HepG2 (cell line): Measurements from ENCODE around the gene KRTAP3-2. TPM values are rescaled to one million over a fixed set of nuclear protein-coding genes. Genes with fewer than 3 reads are reported as not detected.

Source experiments
- ATAC-seq: fragments of 200-7000 bp; cut with Tn5 transposase; 3 replicates; pipeline ENCODE4 v1.9.1; 2020; ENCODE audit warnings: mild to moderate bottlenecking, moderate library complexity
- BruUV-seq: library from RNA; stranded (reverse); fragments of 400-500 nt; replicated peaks from 2 replicates; lab custom pipeline; 2021; lab: Mats Ljungman, UMichigan
- CTCF ChIA-PET: fragments of 300-600 bp; formaldehyde crosslinking; extraction: SDS; loops from one replicate; lab custom pipeline; 2021; ENCODE audit warnings: low total read pairs, inconsistent platforms, low intra/inter-chr PET ratio; lab: Yijun Ruan, JAX
- POLR2A ChIA-PET: fragments of 350-600 bp; sonication (Branson Sonifier 250); formaldehyde crosslinking; loops from one replicate; lab custom pipeline; 2020; ENCODE audit warnings: antibody characterized with exemption, inconsistent platforms; lab: Yijun Ruan, JAX
- DNase-seq: peaks from one replicate; pipeline ENCODE4 v3.0.0-alpha.2; 2015; ENCODE audit warnings: low spot score
- FAIRE-seq: peaks from 3 replicates; lab custom pipeline; 2011; peaks lifted over from hg19 to GRCh38; lab: Jason Lieb, UNC
- H2AFZ ChIP-seq: one replicate; pipeline ENCODE4 v1.6.1; 2011; ENCODE audit warnings: low read length, inconsistent platforms
- H3K27ac ChIP-seq: fragments of 300-600 bp; 3 replicates; pipeline ENCODE4 v1.8.0; 2011; ENCODE audit warnings: mixed run types, mild to moderate bottlenecking, mixed read lengths, low read length, inconsistent platforms; ENCODE audit not compliant: insufficient read depth; ENCODE audit errors: extremely low read length
- H3K27me3 ChIP-seq, 2 experiments: fragments of 200-600 bp in 1 of 2; 2 replicates in 1 of 2; 3 replicates in 1 of 2; pipeline versions ENCODE4 v1.6.0 to v1.8.0; 2011; ENCODE audit warnings: low read length in 2 of 2, mild to moderate bottlenecking in 2 of 2, moderate library complexity in 2 of 2, inconsistent platforms in 1 of 2; ENCODE audit not compliant: insufficient read depth in 2 of 2, control insufficient read depth in 1 of 2
- H3K36me3 ChIP-seq, 2 experiments: fragments of 200-600 bp in 1 of 2; replicated peaks in 1 of 2; 2 replicates in 1 of 2; 3 replicates in 1 of 2; pipeline versions ENCODE4 v1.5.1 to v1.8.0; 2011; ENCODE audit warnings: low read length in 2 of 2, inconsistent platforms in 1 of 2; ENCODE audit not compliant: insufficient read depth in 2 of 2, control insufficient read depth in 1 of 2
- H3K4me1 ChIP-seq: 2 replicates; pipeline ENCODE4 v1.5.1; 2012; ENCODE audit warnings: low read length, inconsistent platforms; ENCODE audit not compliant: insufficient read depth
- H3K4me2 ChIP-seq: 2 replicates; pipeline ENCODE4 v1.6.0; 2011; ENCODE audit warnings: low read depth, low read length, inconsistent platforms
- H3K4me3 ChIP-seq, 3 experiments: fragments of 200-600 bp in 1 of 3; sonication (generic), shearing (Covaris generic) in 1 of 3; replicated peaks in 1 of 3; 2 replicates each; pipeline ENCODE4 v1.5.1; 2011 to 2016; ENCODE audit warnings: low read length in 3 of 3, inconsistent platforms in 2 of 3, low read depth in 2 of 3, mild to moderate bottlenecking in 2 of 3, control low read depth in 1 of 3, mixed read lengths in 1 of 3; ENCODE audit not compliant: insufficient read depth in 1 of 3
- H3K79me2 ChIP-seq: one replicate; pipeline ENCODE4 v1.6.1; 2011; ENCODE audit warnings: low read length, inconsistent platforms; ENCODE audit not compliant: insufficient read depth
- H3K9ac ChIP-seq: 2 replicates; pipeline ENCODE4 v1.6.0; 2011; ENCODE audit warnings: mild to moderate bottlenecking, low read depth, low read length, inconsistent platforms; ENCODE audit not compliant: insufficient read depth
- H3K9me3 ChIP-seq: 2 replicates; pipeline ENCODE4 v1.5.1; 2012; ENCODE audit warnings: mild to moderate bottlenecking, low read length
- H4K20me1 ChIP-seq: 2 replicates; pipeline ENCODE4 v1.6.0; 2011; ENCODE audit warnings: inconsistent platforms, mild to moderate bottlenecking, low read length, moderate library complexity; ENCODE audit not compliant: insufficient read depth
- AGO2 ChIP-seq: fragments of 200-400 bp; formaldehyde crosslinking; optimal IDR thresholded peaks from 2 replicates; pipeline ENCODE3; 2017; ENCODE audit warnings: mild to moderate bottlenecking, low read depth, low read length, moderate library complexity
- EP300 ChIP-seq, 3 experiments: sonication (generic) in 1 of 3; formaldehyde crosslinking in 1 of 3; IDR thresholded peaks; 2 replicates each; pipeline versions ENCODE4 v1.5.1 to v1.6.1; 2011 to 2020; ENCODE audit warnings: low read depth in 2 of 3, low read length in 2 of 3, borderline replicate concordance in 1 of 3, improper control_type of control experiment in 1 of 3, mild to moderate bottlenecking in 1 of 3, missing genetic modification reagents in 1 of 3, moderate library complexity in 1 of 3
- FOSL2 ChIP-seq: sonication (generic); formaldehyde crosslinking; IDR thresholded peaks from 2 replicates; pipeline ENCODE4 v1.4.0; 2020; ENCODE audit warnings: missing genetic modification reagents
- IKZF5 ChIP-seq: IDR thresholded peaks from 2 replicates; pipeline ENCODE4 v1.6.1; 2018; ENCODE audit warnings: missing genetic modification reagents, mild to moderate bottlenecking, missing compliant biosample characterization
- PITX1 ChIP-seq: sonication (generic); formaldehyde crosslinking; IDR thresholded peaks from 2 replicates; pipeline ENCODE4 v1.5.1; 2020; ENCODE audit warnings: mild to moderate bottlenecking, missing genetic modification reagents
- POLR2AphosphoS5 ChIP-seq: IDR thresholded peaks from 2 replicates; pipeline ENCODE4 v1.6.1; 2012; ENCODE audit warnings: low read depth, low read length
- TCF7 ChIP-seq: sonication (generic); IDR thresholded peaks from 2 replicates; pipeline ENCODE4 v1.6.1; 2016; ENCODE audit warnings: antibody characterized with exemption, low read depth
- ZBTB1 ChIP-seq: sonication (generic); formaldehyde crosslinking; IDR thresholded peaks from 2 replicates; pipeline ENCODE4 v1.4.0; 2020; ENCODE audit warnings: missing genetic modification reagents, borderline replicate concordance
- ZGPAT ChIP-seq: IDR thresholded peaks from 2 replicates; pipeline ENCODE4 v1.6.1; 2016; ENCODE audit warnings: mild to moderate bottlenecking
- ZKSCAN8 ChIP-seq: IDR thresholded peaks from 2 replicates; pipeline ENCODE4 v1.6.1; 2016; ENCODE audit warnings: borderline replicate concordance, missing genetic modification reagents, missing compliant biosample characterization
- ZNF589 ChIP-seq: sonication (generic); formaldehyde crosslinking; conservative IDR thresholded peaks from 2 replicates; pipeline ENCODE4 v1.8.0; 2022; ENCODE audit warnings: mild to moderate bottlenecking, moderate library complexity, missing genetic modification reagents
- ZNF674 ChIP-seq: sonication (generic); formaldehyde crosslinking; IDR thresholded peaks from 2 replicates; pipeline ENCODE4 v1.5.0; 2020; ENCODE audit warnings: low read depth, mild to moderate bottlenecking, missing genetic modification reagents
- WGBS: methylation state at CpG from one replicate; pipeline ENCODE4 v1.1.6; 2017; ENCODE audit warnings: low lambda C conversion rate; 5-methylcytosine and 5-hydroxymethylcytosine counted together
- in situ Hi-C: cut with HindIII; loops from 2 replicates; pipeline ENCODE4 v1.10.0; 2017; ENCODE audit warnings: low pct_unique_long_range_greater_than_20kb; ENCODE audit not compliant: extremely low pct_ligation_motif_present
- intact Hi-C: fragments of 100-400 bp; cut with micrococcal nuclease; formaldehyde crosslinking; loops from one replicate; pipeline ENCODE4 v1.10.0; 2022; ENCODE audit not compliant: unreplicated experiment
- polyA plus RNA-seq, 8 experiments: library from polyadenylated mRNA; depleted of rRNA in 3 of 8; stranded (reverse) in 7 of 8; unstranded in 1 of 8; fragments of >200 nt; fragmentation: Illumina TruSeq in 4 of 8; extraction: Trizol in 4 of 8; gene quantifications; 2 replicates each; pipeline versions ENCODE4 v1.2.1 to v1.2.3, GENCODE V29; 2011 to 2016; ENCODE audit warnings: low read depth in 4 of 8, missing spikeins in 1 of 8, mixed read lengths in 1 of 8; ENCODE audit not compliant: insufficient read depth in 1 of 8
- total RNA-seq, 5 experiments: library from RNA; depleted of rRNA; stranded (reverse); fragments of >200 nt; fragmentation: Illumina TruSeq; extraction: Trizol; gene quantifications; 2 replicates each; pipeline ENCODE4 v1.2.3, GENCODE V29; 2016; ENCODE audit warnings: low read depth in 1 of 5
- TF ChIP-seq, protein P1 (sequence below): sonication (generic); formaldehyde crosslinking; IDR thresholded peaks from 2 replicates; pipeline ENCODE4 v1.8.0; 2022; ENCODE audit warnings: missing genetic modification reagents, mild to moderate bottlenecking, borderline replicate concordance

Gene KRTAP3-2
- total and polyA plus RNA-seq, 2 of the 13 experiments (the other 11 are each of a cell fraction or from before 2014, with no cell fraction given) = not detected

DNA sequence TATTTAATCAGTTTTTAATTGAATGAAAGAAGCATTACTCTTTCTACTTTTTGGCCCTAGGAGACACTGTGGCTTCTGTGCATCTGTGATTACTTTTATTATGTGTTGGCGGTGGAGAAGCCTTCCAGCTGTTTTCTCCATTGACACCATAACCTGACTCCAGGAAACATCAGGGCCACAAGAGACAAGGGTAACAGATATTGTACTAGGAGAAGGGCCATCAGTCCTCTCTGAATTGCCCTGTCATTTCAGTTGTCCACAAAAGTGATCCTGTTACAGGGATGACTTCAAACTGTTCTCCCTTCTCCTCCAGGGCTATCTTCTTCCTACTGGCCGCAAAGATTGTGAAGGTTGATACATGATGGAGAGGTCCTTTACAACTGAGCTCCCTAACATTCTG, 47.6 kb downstream of the KRTAP3-2 start:
- H3K27me3 ChIP-seq = no peaks in the 10 kb centered on the region
- BruUV-seq = no TSS peak
- DNase-seq = no peak
- no peak overlapping the region for H2AFZ ChIP-seq
- no peaks in the 10 kb centered on the region for H4K20me1 ChIP-seq
- H3K36me3 ChIP-seq = no peaks in the 10 kb centered on the region; a peak in 1 of 5 replicates
- peaks cover 85% of the 10 kb centered on the region for H3K4me1 ChIP-seq
- no peaks in the 10 kb centered on the region for H3K9me3 ChIP-seq
- ChIA-PET POLR2A (interaction anchor here (0.9 to 1.0 kb wide), 2 partner anchors 15 to 108 kb away, joined by 3 read pairs; partner anchors contain the start of genes KRT23 and KRTAP2-3), CTCF (no interaction called here)
- no peak overlapping the region for H3K9ac ChIP-seq
- in situ Hi-C loops (loop anchor here (10.0 kb wide), 1 partner anchor 103 kb away; the partner anchor contains the start of gene KRTAP2-2), intact Hi-C loops (no loop called here)
- 100% methylated on average over 2 of the region's 2 CpGs for WGBS
- H3K4me3 ChIP-seq = no peak overlapping the region
- H3K4me2 ChIP-seq = no peak overlapping the region
- no peak for FAIRE-seq
- H3K27ac ChIP-seq = no peak overlapping the region
- TF ChIP-seq IKZF5 (CRISPR knock-in tag) = no peak
- TF ChIP-seq AGO2 = no peak
- no peaks in the 10 kb centered on the region for H3K79me2 ChIP-seq
- no peak for ATAC-seq

- intact Hi-C loops (no loop called here), in situ Hi-C loops (loop anchor here (10.0 kb wide), 1 partner anchor 104 kb away; the partner anchor contains the start of gene KRTAP2-2)
- Histone ChIP-seq H3K27ac (no peak overlapping the region), H3K36me3 (no peaks in the 10 kb centered on the region; a peak in 1 of 5 replicates), H3K9ac (no peak overlapping the region), H3K27me3 (no peaks in the 10 kb centered on the region), H3K4me2 (no peak overlapping the region), H2AFZ (no peak overlapping the region), H3K4me3 (no peak overlapping the region), H3K9me3 (no peaks in the 10 kb centered on the region), H3K79me2 (no peaks in the 10 kb centered on the region), H4K20me1 (no peaks in the 10 kb centered on the region), H3K4me1 (peaks cover 85% of the 10 kb centered on the region)
- CTCF ChIA-PET = no interaction called here
- ATAC-seq (no peak), FAIRE-seq (no peak), DNase-seq (peak; percentile 63)
- 96% methylated on average over 2 of the region's 2 CpGs for WGBS
- BruUV-seq = no TSS peak
- POLR2A ChIA-PET = interaction anchor here (0.9 kb wide), 1 partner anchor 109 kb away, joined by 3 read pairs; the partner anchor contains the start of gene KRTAP2-3
- TF ChIP-seq ZNF589 (CRISPR knock-in tag) = 0 out of 2 replicates have a peak, but pooled peaks have one; percentile 38
- peak in 1 of 2 experiments; percentile 70; a peak in 2 of 4 replicates for TF ChIP-seq EP300 (IDR thresholded peaks at IDR 0.05; ENCODE audit: low read depth in 2 of 2, low read length in 2 of 2)
- no peak for TF ChIP-seq EP300 (CRISPR knock-in tag; IDR thresholded peaks at IDR 0.05; ENCODE audit: borderline replicate concordance)
- peak; percentile 45 for TF ChIP-seq FOSL2
- no peak for TF ChIP-seq ZBTB1 (CRISPR knock-in tag)
- TF ChIP-seq, protein P1, sequence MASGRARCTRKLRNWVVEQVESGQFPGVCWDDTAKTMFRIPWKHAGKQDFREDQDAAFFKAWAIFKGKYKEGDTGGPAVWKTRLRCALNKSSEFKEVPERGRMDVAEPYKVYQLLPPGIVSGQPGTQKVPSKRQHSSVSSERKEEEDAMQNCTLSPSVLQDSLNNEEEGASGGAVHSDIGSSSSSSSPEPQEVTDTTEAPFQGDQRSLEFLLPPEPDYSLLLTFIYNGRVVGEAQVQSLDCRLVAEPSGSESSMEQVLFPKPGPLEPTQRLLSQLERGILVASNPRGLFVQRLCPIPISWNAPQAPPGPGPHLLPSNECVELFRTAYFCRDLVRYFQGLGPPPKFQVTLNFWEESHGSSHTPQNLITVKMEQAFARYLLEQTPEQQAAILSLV (CRISPR knock-in tag) = no peak
- TF ChIP-seq TCF7 = peak; percentile 62; the same call in 1 of the 2 replicates
- no peak for TF ChIP-seq POLR2AphosphoS5
- TF ChIP-seq ZGPAT (CRISPR knock-in tag) = no peak
- no peak for TF ChIP-seq ZNF674 (CRISPR knock-in tag)
- TF ChIP-seq PITX1 = no peak
- no peak for TF ChIP-seq ZKSCAN8 (CRISPR knock-in tag)
Measured at GRCh38 chr17:40951011-40951622, 48.6 kb downstream of the KRTAP3-2 start.
